Measurements from ENCODE around the gene TGDS.

DNA sequence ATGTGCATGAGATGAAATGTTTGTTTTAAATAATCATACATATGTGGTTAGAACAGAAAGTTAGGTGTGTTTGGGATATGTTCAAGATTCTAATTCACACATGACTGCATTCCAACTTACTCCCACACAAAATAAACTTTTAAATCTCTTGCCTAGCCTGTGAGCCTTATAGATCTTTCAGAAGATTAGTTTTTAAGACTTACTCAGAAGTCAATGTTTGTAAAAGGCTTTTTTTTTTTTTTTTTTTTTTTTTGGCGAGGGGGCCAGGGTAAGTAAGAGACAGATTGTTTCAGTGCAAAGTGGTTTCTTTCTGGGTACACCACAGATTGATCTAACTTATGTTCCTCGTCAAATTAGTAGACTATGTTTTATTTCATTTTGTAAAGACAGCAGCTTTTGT, 44.8 kb upstream of the TGDS start:
- TF ChIP-seq GATA2 (IDR thresholded peaks at IDR 0.05; ENCODE audit: low read depth, low read length): no peak
- no peak for TF ChIP-seq GATA3 (IDR thresholded peaks at IDR 0.05; ENCODE audit: low read depth, low read length)
